A673 (cell line): ENCODE data around the gene SMC6. TPM values are rescaled to one million over a fixed set of nuclear protein-coding genes. Genes with fewer than 3 reads are reported as not detected.

ENCODE experiments used
- BruUV-seq: library from RNA; stranded (reverse); fragments of 400-500 nt; replicated peaks from 2 replicates; lab custom pipeline; 2021; lab: Mats Ljungman, UMichigan
- CTCF ChIA-PET: fragments of 300-600 bp; sonication (Branson Sonifier 250); formaldehyde crosslinking; loops from one replicate; lab custom pipeline; 2022; ENCODE audit warnings: antibody characterized with exemption; lab: Charles Lee
- POLR2A ChIA-PET: fragments of 300-600 bp; sonication (Branson Sonifier 250); formaldehyde crosslinking; loops from one replicate; lab custom pipeline; 2022; ENCODE audit warnings: antibody characterized with exemption; ENCODE audit not compliant: low non-redundant PET; lab: Charles Lee
- DNase-seq: peaks from one replicate; pipeline ENCODE4 v3.0.0-alpha.2; 2015; ENCODE audit warnings: low spot score
- H3K27ac ChIP-seq: fragments of 200-600 bp; sonication (generic); 2 replicates; pipeline ENCODE4 v1.5.1; 2016; ENCODE audit warnings: mixed run types, low read depth, mild to moderate bottlenecking, mixed read lengths, antibody characterized with exemption, low read length; ENCODE audit not compliant: poor library complexity, severe bottlenecking
- H3K27me3 ChIP-seq: fragments of 200-600 bp; sonication (generic); replicated peaks from 2 replicates; pipeline ENCODE4 v1.6.1; 2017; ENCODE audit warnings: mixed run types, low read depth, mild to moderate bottlenecking, mixed read lengths, antibody characterized with exemption, low read length; ENCODE audit not compliant: insufficient read depth, poor library complexity
- H3K36me3 ChIP-seq: fragments of 200-600 bp; sonication (generic); 2 replicates; pipeline ENCODE4 v1.6.1; 2016; ENCODE audit warnings: mixed run types, mild to moderate bottlenecking, mixed read lengths, antibody characterized with exemption, low read length; ENCODE audit not compliant: insufficient read depth, poor library complexity, severe bottlenecking
- H3K4me1 ChIP-seq: fragments of 200-600 bp; sonication (generic); 2 replicates; pipeline ENCODE4 v1.6.1; 2017; ENCODE audit warnings: mixed run types, mild to moderate bottlenecking, mixed read lengths, antibody characterized with exemption, low read length; ENCODE audit not compliant: insufficient read depth, poor library complexity, severe bottlenecking
- H3K4me3 ChIP-seq: fragments of 200-600 bp; sonication (generic); 2 replicates; pipeline ENCODE4 v1.5.1; 2016; ENCODE audit warnings: low read depth, mixed run types, mild to moderate bottlenecking, mixed read lengths, low read length; ENCODE audit not compliant: poor library complexity, severe bottlenecking
- H3K9me3 ChIP-seq: fragments of 200-600 bp; sonication (generic); 2 replicates; pipeline ENCODE4 v1.6.1; 2016; ENCODE audit warnings: mixed run types, low read depth, mild to moderate bottlenecking, mixed read lengths, antibody characterized with exemption, low read length; ENCODE audit not compliant: poor library complexity, severe bottlenecking
- CTCF ChIP-seq: fragments of 300-800, 200-600 bp; sonication (generic); conservative IDR thresholded peaks from 2 replicates; pipeline ENCODE4 v1.5.1; 2017; ENCODE audit warnings: low read depth, mild to moderate bottlenecking, antibody characterized with exemption, low read length, moderate library complexity, mixed read lengths
- EZH2 ChIP-seq: fragments of 200-600 bp; sonication (generic); IDR thresholded peaks from 2 replicates; pipeline ENCODE4 v1.6.1; 2017; ENCODE audit warnings: borderline replicate concordance, low read depth, mild to moderate bottlenecking, mixed read lengths, antibody characterized with exemption, low read length; ENCODE audit not compliant: poor library complexity, severe bottlenecking
- intact Hi-C: fragments of 100-400 bp; cut with micrococcal nuclease; formaldehyde crosslinking; loops from one replicate; pipeline ENCODE4 v1.10.0; 2022; ENCODE audit not compliant: unreplicated experiment
- total RNA-seq: library from RNA; stranded (reverse); gene quantifications from 2 replicates; pipeline ENCODE4 v1.2.3, GENCODE V29; 2021

The SMC6 gene
- total RNA-seq, 1 experiment from 2014 or later: 49.5 TPM

- DNase-seq: no peak
- POLR2A ChIA-PET: no interaction called here
- CTCF ChIA-PET: no interaction called here
- Histone ChIP-seq H3K36me3 (peaks cover 42% of the 10 kb centered on the region), H3K4me1 (no peaks in the 10 kb centered on the region), H3K9me3 (no peaks in the 10 kb centered on the region), H3K27me3 (no peaks in the 10 kb centered on the region), H3K27ac (no peak overlapping the region), H3K4me3 (no peak overlapping the region)
- intact Hi-C loops: no loop called here
- no TSS peak for BruUV-seq
- TF ChIP-seq CTCF: no peak
- TF ChIP-seq EZH2: no peak
Measured at GRCh38 chr2:17667898-17668297, 85.7 kb downstream of the SMC6 start.

GRCh38 chr2:17664534-17664933 is 89.1 kb downstream of the SMC6 start:
- no peaks in the 10 kb centered on the region for H3K9me3 ChIP-seq
- ChIA-PET CTCF (no interaction called here), POLR2A (interaction anchor here (0.6 kb wide), 1 partner anchor 146 kb away, joined by 3 read pairs; the partner anchor contains the start of gene RAD51AP2)
- H3K36me3 ChIP-seq: peaks cover 35% of the 10 kb centered on the region
- DNase-seq: no peak
- no TSS peak for BruUV-seq
- no peak overlapping the region for H3K27ac ChIP-seq
- no peak overlapping the region for H3K4me3 ChIP-seq
- no peaks in the 10 kb centered on the region for H3K4me1 ChIP-seq
- intact Hi-C loops: no loop called here
- H3K27me3 ChIP-seq: no peaks in the 10 kb centered on the region
- no peak for TF ChIP-seq CTCF
- TF ChIP-seq EZH2: no peak

GRCh38 chr2:17662723-17663122 is 90.9 kb downstream of the SMC6 start:
- no peaks in the 10 kb centered on the region for H3K27me3 ChIP-seq
- H3K27ac ChIP-seq: no peak overlapping the region
- POLR2A ChIA-PET: no interaction called here
- DNase-seq: no peak
- BruUV-seq: no TSS peak
- H3K36me3 ChIP-seq: peaks cover 30% of the 10 kb centered on the region
- H3K9me3 ChIP-seq: no peaks in the 10 kb centered on the region
- CTCF ChIA-PET: no interaction called here
- intact Hi-C loops: no loop called here
- no peak overlapping the region for H3K4me3 ChIP-seq
- H3K4me1 ChIP-seq: no peaks in the 10 kb centered on the region
- TF ChIP-seq CTCF: no peak
- TF ChIP-seq EZH2: no peak
